Activated CD8-positive, alpha-beta memory T cell treated with anti-CD3 and anti-CD28 coated beads, Interleukin-2, amount 50 U/mL, for 4 hours (primary cell): Measurements from ENCODE around the gene STAT1.
"Not testable (repeated sequence)": the region's sequence is repeated elsewhere in the genome, so short reads cannot be mapped to it uniquely, and the experiment has no call there.

ENCODE experiments used
- DNase-seq: peaks from one replicate; pipeline ENCODE4 v3.0.0-alpha.2; 2020

STAT1 gene

GRCh38 chr2:190979906-190980629 lies 33.9 kb downstream of the STAT1 start:
- no peak for DNase-seq

GRCh38 chr2:190978389-190979053 lies 35.5 kb downstream of the STAT1 start:
- no peak for DNase-seq

GRCh38 chr2:190977505-190977904 lies 36.5 kb downstream of the STAT1 start:
- DNase-seq: no peak

GRCh38 chr2:190976521-190976920 lies 37.5 kb downstream of the STAT1 start:
- no peak for DNase-seq

GRCh38 chr2:190974629-190975361 lies 39.2 kb downstream of the STAT1 start:
- no peak for DNase-seq

- DNase-seq: no peak
These were observed 40.0 kb downstream of the STAT1 start for GRCh38 chr2:190973726-190974628.

GRCh38 chr2:190973262-190973661 lies 40.7 kb downstream of the STAT1 start:
- DNase-seq: no peak

- DNase-seq: no peak
These were observed 41.1 kb downstream of the STAT1 start for GRCh38 chr2:190972846-190973245.

- no peak for DNase-seq
These were observed 41.8 kb downstream of the STAT1 start for GRCh38 chr2:190972213-190972612.

- DNase-seq: no peak
These were observed 43.0 kb downstream of the STAT1 start for GRCh38 chr2:190970873-190971506.

- no peak for DNase-seq
These were observed 43.8 kb downstream of the STAT1 start for GRCh38 chr2:190970160-190970559.

GRCh38 chr2:190968522-190968921 lies 45.4 kb downstream of the STAT1 start:
- no peak for DNase-seq

- no peak for DNase-seq
These were observed 48.3 kb downstream of the STAT1 start for GRCh38 chr2:190965580-190966222.

GRCh38 chr2:190964170-190964795 lies 49.7 kb downstream of the STAT1 start:
- DNase-seq: no peak

GRCh38 chr2:190963088-190963487 lies 50.9 kb downstream of the STAT1 start:
- DNase-seq: no peak

GRCh38 chr2:190961918-190962487 lies 52.0 kb downstream of the STAT1 start:
- no peak for DNase-seq

- not testable (repeated sequence) for DNase-seq
These were observed 52.9 kb downstream of the STAT1 start for GRCh38 chr2:190961117-190961516.

- DNase-seq: no peak
These were observed 53.8 kb downstream of the STAT1 start for GRCh38 chr2:190959911-190960788.

GRCh38 chr2:190953257-190953656 lies 60.7 kb downstream of the STAT1 start:
- no peak for DNase-seq

- DNase-seq: no peak
These were observed 63.4 kb downstream of the STAT1 start for GRCh38 chr2:190950566-190950991.
